ENCODE measurements around the gene HRCT1. TPM values are rescaled to one million over a fixed set of nuclear protein-coding genes. Genes with fewer than 3 reads are reported as not detected.
A peak's percentile ranks its signal among the peaks of the same experiment; 100 is the strongest.

The HRCT1 gene
- 10 to 100 TPM; 43.1 to 65.0 TPM for total RNA-seq

DNA sequence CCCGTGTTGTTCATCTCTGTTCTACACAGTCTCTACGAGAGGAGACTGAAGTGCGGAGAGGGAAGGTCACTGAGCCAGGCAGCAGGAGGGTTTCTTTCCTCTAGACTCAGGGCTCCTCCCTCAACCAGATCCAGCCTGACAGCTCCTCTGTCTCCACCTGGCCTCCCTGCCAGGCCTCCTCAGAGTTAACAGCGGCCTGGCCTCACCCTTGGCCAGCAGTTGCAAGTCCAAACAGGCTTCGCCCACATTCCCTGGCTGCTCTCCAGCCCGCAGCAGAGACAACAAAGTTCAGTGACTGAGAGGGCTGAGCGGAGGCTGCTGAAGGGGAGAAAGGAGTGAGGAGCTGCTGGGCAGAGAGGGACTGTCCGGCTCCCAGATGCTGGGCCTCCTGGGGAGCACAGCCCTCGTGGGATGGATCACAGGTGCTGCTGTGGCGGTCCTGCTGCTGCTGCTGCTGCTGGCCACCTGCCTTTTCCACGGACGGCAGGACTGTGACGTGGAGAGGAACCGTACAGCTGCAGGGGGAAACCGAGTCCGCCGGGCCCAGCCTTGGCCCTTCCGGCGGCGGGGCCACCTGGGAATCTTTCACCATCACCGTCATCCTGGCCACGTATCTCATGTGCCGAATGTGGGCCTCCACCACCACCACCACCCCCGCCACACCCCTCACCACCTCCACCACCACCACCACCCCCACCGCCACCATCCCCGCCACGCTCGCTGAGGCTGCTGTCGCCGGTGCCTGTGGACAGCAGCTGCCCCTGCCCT lies at the start of gene HRCT1:
HRCT1 (plus strand) TSS at position 291 of the 768 bp plus-strand sequence; CDS start at position 377, 86 bp downstream.
- H3K4me1 ChIP-seq = peaks cover 50% of the 10 kb centered on the region
- peak within 1 kb of the TSS; percentile 75 to 87 for H3K9ac ChIP-seq (ENCODE audit: low read depth in 2 of 2, low read length in 2 of 2)
- DNase-seq = peak; percentile 96
- no peaks in the 10 kb centered on the region for H3K9me3 ChIP-seq
- intact Hi-C loops (cut with DNase I) = no loop called here
- H3K27ac ChIP-seq = peak within 1 kb of the TSS; percentile 94
- no peaks in the 10 kb centered on the region for H3K36me3 ChIP-seq
- H3K4me3 ChIP-seq = peak within 1 kb of the TSS; percentile 10
- no peaks in the 10 kb centered on the region for H3K27me3 ChIP-seq
- TF ChIP-seq, protein P1, sequence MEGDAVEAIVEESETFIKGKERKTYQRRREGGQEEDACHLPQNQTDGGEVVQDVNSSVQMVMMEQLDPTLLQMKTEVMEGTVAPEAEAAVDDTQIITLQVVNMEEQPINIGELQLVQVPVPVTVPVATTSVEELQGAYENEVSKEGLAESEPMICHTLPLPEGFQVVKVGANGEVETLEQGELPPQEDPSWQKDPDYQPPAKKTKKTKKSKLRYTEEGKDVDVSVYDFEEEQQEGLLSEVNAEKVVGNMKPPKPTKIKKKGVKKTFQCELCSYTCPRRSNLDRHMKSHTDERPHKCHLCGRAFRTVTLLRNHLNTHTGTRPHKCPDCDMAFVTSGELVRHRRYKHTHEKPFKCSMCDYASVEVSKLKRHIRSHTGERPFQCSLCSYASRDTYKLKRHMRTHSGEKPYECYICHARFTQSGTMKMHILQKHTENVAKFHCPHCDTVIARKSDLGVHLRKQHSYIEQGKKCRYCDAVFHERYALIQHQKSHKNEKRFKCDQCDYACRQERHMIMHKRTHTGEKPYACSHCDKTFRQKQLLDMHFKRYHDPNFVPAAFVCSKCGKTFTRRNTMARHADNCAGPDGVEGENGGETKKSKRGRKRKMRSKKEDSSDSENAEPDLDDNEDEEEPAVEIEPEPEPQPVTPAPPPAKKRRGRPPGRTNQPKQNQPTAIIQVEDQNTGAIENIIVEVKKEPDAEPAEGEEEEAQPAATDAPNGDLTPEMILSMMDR (IDR thresholded peaks at IDR 0.05) = no peak

DNA sequence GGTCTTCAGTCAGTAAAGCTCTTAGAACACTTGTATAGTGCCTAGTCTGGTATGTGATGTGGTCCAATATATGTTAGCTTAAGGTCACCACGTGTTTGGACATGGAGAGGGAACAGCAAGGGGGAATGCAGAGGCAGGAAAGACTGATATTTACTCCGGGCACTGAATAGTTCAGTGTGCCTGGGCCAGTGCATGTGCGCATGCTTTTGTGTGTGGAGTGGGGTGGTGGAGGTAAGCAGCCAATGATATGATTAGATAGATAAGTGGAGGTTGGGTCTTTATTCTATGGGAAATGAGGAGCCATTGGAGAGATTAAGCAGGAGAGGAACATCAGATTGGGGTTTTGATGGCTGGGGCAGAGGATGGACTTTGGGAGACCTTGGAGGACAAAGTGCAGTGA lies 49.8 kb upstream of the HRCT1 start:
- intact Hi-C loops (cut with DNase I) = no loop called here

DNA sequence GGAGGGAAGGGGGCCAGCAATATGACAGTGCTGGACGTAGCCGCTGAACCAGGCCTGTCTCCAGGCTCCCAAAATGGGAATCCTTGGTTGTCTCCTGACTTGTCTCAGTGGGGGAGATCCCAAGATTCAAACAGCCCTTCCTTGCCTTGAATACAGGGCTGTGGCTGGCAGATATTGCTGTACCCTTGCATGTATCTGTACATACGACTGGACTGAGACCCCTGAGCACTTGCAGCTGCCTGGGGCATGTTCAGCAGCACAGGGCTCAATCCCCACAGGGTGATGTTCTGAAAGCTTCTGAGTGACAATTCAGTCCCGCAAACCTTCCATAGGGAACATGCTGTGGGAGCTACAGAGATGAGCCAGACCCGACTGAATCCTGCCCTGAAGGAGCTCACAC lies 49.1 kb upstream of the HRCT1 start:
- no peaks in the 10 kb centered on the region for H3K9me3 ChIP-seq
- TF ChIP-seq, protein P1 (IDR thresholded peaks at IDR 0.05) = no peak
- H3K9ac ChIP-seq (ENCODE audit: low read depth in 2 of 2, low read length in 2 of 2) = no peak overlapping the region
- intact Hi-C loops (cut with DNase I) = no loop called here
- DNase-seq = no peak
- H3K4me3 ChIP-seq = no peak overlapping the region
- no peak overlapping the region for H3K27ac ChIP-seq
- H3K4me1 ChIP-seq = no peaks in the 10 kb centered on the region
- peaks cover 5% of the 10 kb centered on the region for H3K27me3 ChIP-seq
- no peaks in the 10 kb centered on the region for H3K36me3 ChIP-seq

More for the DNA sequence above, 49.8 kb upstream of the HRCT1 start:
- no peak overlapping the region for H3K27ac ChIP-seq
- no peak overlapping the region for H3K4me3 ChIP-seq
- H3K4me1 ChIP-seq = no peaks in the 10 kb centered on the region
- H3K9me3 ChIP-seq = no peaks in the 10 kb centered on the region
- no peak for DNase-seq
- peaks cover 2% of the 10 kb centered on the region for H3K27me3 ChIP-seq
- no peaks in the 10 kb centered on the region for H3K36me3 ChIP-seq
- H3K9ac ChIP-seq (ENCODE audit: low read depth in 2 of 2, low read length in 2 of 2) = no peak overlapping the region
- TF ChIP-seq, protein P1 (IDR thresholded peaks at IDR 0.05) = no peak

DNA sequence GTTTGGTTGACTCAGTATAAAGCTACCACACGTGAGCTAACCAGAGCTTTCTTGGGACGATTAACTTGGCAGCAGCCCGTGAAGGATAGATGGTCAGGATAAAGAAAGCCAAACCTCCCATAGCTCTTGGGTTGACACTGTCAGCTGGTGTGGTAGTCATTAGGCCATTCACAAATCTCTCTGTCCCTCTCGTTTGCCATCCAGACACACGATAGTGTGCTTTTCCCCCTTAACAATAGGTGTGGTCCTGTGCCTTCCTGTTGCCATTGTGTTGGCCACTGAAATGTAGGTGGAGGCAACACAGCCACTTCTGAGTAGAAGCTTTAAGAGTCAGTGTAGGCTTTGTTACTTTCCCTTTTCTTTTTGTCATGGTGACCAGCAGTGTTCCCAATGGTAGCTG lies 47.5 kb upstream of the HRCT1 start:
- Histone ChIP-seq H3K9me3 (no peaks in the 10 kb centered on the region), H3K27me3 (peaks cover 5% of the 10 kb centered on the region), H3K27ac (no peak overlapping the region), H3K36me3 (no peaks in the 10 kb centered on the region), H3K4me3 (no peak overlapping the region), H3K9ac (ENCODE audit: low read depth in 2 of 2, low read length in 2 of 2) (no peak overlapping the region), H3K4me1 (no peaks in the 10 kb centered on the region)
- no peak for DNase-seq
- TF ChIP-seq, protein P1 (IDR thresholded peaks at IDR 0.05) = no peak
- intact Hi-C loops (cut with DNase I) = no loop called here

DNA sequence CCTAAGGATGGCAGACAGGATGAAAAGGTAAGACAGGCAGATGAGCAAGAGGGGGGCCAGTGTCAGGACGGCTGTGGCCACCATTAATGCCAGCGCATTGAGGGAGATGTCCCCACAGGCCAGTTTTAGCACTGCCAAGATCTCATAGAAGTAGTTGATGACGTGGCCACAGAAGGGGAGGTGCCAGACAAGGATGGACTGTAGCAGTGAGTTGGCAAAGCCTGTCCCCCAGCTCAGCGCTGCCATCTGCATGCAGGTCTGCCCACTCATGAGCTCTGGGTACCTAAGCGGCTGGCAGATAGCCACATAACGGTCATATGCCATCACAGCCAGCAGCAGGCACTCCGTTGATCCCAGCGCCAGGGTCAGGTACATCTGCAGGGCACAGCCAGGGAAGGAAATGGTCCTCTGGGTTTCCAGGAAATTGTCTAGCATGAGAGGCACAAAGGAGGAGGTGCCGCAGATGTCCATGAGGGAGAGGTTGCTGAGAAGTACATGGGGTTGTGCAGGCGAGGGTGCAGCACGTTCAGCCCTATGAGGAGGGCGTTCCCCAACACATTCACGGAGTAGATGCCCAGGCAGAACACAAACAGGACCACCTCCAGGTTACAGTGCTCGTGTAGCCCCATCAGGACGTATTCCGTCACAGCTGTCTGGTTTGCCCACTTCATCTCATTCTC lies 46.6 kb upstream of the HRCT1 start:
- no peaks in the 10 kb centered on the region for H3K4me1 ChIP-seq
- TF ChIP-seq, protein P1 (IDR thresholded peaks at IDR 0.05) = no peak
- H3K9me3 ChIP-seq = no peaks in the 10 kb centered on the region
- no peak for DNase-seq
- H3K27me3 ChIP-seq = peaks cover 5% of the 10 kb centered on the region
- no peak overlapping the region for H3K27ac ChIP-seq
- no peaks in the 10 kb centered on the region for H3K36me3 ChIP-seq
- H3K9ac ChIP-seq (ENCODE audit: low read depth in 2 of 2, low read length in 2 of 2) = no peak overlapping the region
- H3K4me3 ChIP-seq = no peak overlapping the region
- intact Hi-C loops (cut with DNase I) = no loop called here

Data from colonic mucosa (tissue), 4 donors.